Panc1 (cell line): Measurements from ENCODE around the gene ITPKC. TPM values are rescaled to one million over a fixed set of nuclear protein-coding genes. Genes with fewer than 3 reads are reported as not detected.

Source experiments
- ATAC-seq: fragments of 200-7000 bp; cut with Tn5 transposase; 2 replicates; pipeline ENCODE4 v1.9.1; 2020; ENCODE audit warnings: mild to moderate bottlenecking, moderate library complexity
- BruUV-seq: library from RNA; stranded (reverse); fragments of 400-500 nt; replicated peaks from 2 replicates; lab custom pipeline; 2021; lab: Mats Ljungman, UMichigan
- CTCF ChIA-PET: fragments of 300-600 bp; sonication (Branson Sonifier 250); formaldehyde crosslinking; loops from one replicate; lab custom pipeline; 2022; ENCODE audit warnings: antibody characterized with exemption; lab: Charles Lee
- POLR2A ChIA-PET: fragments of 300-600 bp; sonication (Branson Sonifier 250); formaldehyde crosslinking; loops from one replicate; lab custom pipeline; 2022; ENCODE audit warnings: antibody characterized with exemption; lab: Charles Lee
- DNase-seq: peaks from one replicate; pipeline ENCODE4 v3.0.0-alpha.2; 2010; ENCODE audit warnings: low read depth, low spot score
- H3K27ac ChIP-seq: 2 replicates; pipeline ENCODE4 v1.5.1; 2011; ENCODE audit warnings: mild to moderate bottlenecking, low read length, inconsistent platforms
- H3K27me3 ChIP-seq: fragments of 200-500 bp; sonication (Bioruptor generic); 2 replicates; pipeline ENCODE4 v1.6.0; 2014; ENCODE audit warnings: low read length, inconsistent platforms; ENCODE audit not compliant: control insufficient read depth, insufficient read depth
- H3K36me3 ChIP-seq: fragments of 200-500 bp; sonication (Bioruptor generic); 2 replicates; pipeline ENCODE4 v1.5.1; 2014; ENCODE audit warnings: inconsistent platforms, mild to moderate bottlenecking, low read length, moderate library complexity; ENCODE audit not compliant: control insufficient read depth, insufficient read depth
- H3K4me1 ChIP-seq: 2 replicates; pipeline ENCODE4 v1.5.1; 2011; ENCODE audit warnings: inconsistent platforms, mild to moderate bottlenecking, low read length, moderate library complexity; ENCODE audit not compliant: control insufficient read depth, insufficient read depth
- H3K4me3 ChIP-seq, 2 experiments: 2 replicates each; pipeline ENCODE4 v1.5.1; 2011 to 2012; ENCODE audit warnings: low read depth in 2 of 2, low read length in 2 of 2, mild to moderate bottlenecking in 2 of 2, inconsistent platforms in 1 of 2, moderate library complexity in 1 of 2
- H3K9me3 ChIP-seq: fragments of 200-500 bp; sonication (Bioruptor generic); 2 replicates; pipeline ENCODE4 v1.5.1; 2014; ENCODE audit warnings: low read depth, mild to moderate bottlenecking, inconsistent platforms, low read length, moderate library complexity; ENCODE audit not compliant: control insufficient read depth, insufficient read depth
- POLR2AphosphoS5 ChIP-seq: IDR thresholded peaks from 2 replicates; pipeline ENCODE4 v1.6.1; 2012; ENCODE audit warnings: mild to moderate bottlenecking, low read depth, low read length, moderate library complexity
- SIN3A ChIP-seq: IDR thresholded peaks from 2 replicates; pipeline ENCODE4 v1.6.1; 2012; ENCODE audit warnings: low read depth, mild to moderate bottlenecking, low read length, moderate library complexity, borderline replicate concordance; ENCODE audit not compliant: insufficient read depth
- TCF7L2 ChIP-seq: IDR thresholded peaks from 2 replicates; pipeline ENCODE4 v1.6.1; 2011; ENCODE audit warnings: mild to moderate bottlenecking, low read depth, low read length, inconsistent platforms
- in situ Hi-C: cut with HindIII; loops from 2 replicates; pipeline ENCODE4 v1.10.0; 2016; ENCODE audit warnings: low sequenced_read_pairs, low pct_unique_long_range_greater_than_20kb
- intact Hi-C: fragments of 100-400 bp; cut with micrococcal nuclease; formaldehyde crosslinking; loops from one replicate; pipeline ENCODE4 v1.10.0; 2022; ENCODE audit not compliant: unreplicated experiment
- total RNA-seq: library from RNA; stranded (reverse); gene quantifications from one replicate; pipeline ENCODE4 v1.2.1, GENCODE V29; 2021; ENCODE audit not compliant: unreplicated experiment
- TF ChIP-seq, protein P1 (sequence below): fragments of 450-650 bp; IDR thresholded peaks from 2 replicates; pipeline ENCODE4 v1.5.1; 2017; ENCODE audit warnings: mild to moderate bottlenecking
- TF ChIP-seq, protein P2 (sequence below), 2 experiments: IDR thresholded peaks; 2 replicates each; pipeline ENCODE4 v1.6.1; 2011 to 2012; ENCODE audit warnings: low read depth in 2 of 2, control low read depth in 1 of 2, low read length in 1 of 2, mild to moderate bottlenecking in 1 of 2, moderate library complexity in 1 of 2; ENCODE audit not compliant: insufficient read depth in 1 of 2

ITPKC gene
- total RNA-seq, 1 experiment from 2014 or later, result 7.2 TPM

DNA sequence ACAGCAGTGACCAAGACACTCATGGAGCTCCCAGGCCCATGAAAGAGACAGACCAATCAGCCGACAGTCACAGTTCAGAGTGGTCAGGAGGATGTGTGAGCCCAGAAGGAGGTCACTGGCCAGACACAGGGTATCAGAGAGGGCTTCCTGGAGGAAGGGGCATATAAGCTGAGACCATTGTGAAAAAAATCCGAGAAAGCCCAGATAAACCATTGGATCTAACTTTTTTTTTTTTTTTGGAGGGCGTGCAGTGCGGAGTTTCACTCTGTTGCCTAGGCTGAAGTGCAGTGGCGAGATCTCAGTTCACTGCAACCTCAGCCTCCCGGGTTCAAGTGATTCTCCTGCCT is 4.2 kb downstream of the ITPKC start:
- no peak for DNase-seq
- Histone ChIP-seq H3K36me3 (peaks cover 3% of the 10 kb centered on the region; the same call in 1 of the 2 replicates), H3K9me3 (no peaks in the 10 kb centered on the region), H3K4me3 (no peak overlapping the region), H3K27me3 (no peaks in the 10 kb centered on the region), H3K4me1 (no peaks in the 10 kb centered on the region; the same call in 1 of the 2 replicates), H3K27ac (no peak overlapping the region)
- CTCF ChIA-PET, result interaction anchor here (0.6 kb wide), 1 partner anchor 28 kb away, joined by 3 read pairs; no protein-coding TSS in a partner anchor
- POLR2A ChIA-PET, result no interaction called here
- no TSS peak for BruUV-seq
- TF ChIP-seq, protein P1, sequence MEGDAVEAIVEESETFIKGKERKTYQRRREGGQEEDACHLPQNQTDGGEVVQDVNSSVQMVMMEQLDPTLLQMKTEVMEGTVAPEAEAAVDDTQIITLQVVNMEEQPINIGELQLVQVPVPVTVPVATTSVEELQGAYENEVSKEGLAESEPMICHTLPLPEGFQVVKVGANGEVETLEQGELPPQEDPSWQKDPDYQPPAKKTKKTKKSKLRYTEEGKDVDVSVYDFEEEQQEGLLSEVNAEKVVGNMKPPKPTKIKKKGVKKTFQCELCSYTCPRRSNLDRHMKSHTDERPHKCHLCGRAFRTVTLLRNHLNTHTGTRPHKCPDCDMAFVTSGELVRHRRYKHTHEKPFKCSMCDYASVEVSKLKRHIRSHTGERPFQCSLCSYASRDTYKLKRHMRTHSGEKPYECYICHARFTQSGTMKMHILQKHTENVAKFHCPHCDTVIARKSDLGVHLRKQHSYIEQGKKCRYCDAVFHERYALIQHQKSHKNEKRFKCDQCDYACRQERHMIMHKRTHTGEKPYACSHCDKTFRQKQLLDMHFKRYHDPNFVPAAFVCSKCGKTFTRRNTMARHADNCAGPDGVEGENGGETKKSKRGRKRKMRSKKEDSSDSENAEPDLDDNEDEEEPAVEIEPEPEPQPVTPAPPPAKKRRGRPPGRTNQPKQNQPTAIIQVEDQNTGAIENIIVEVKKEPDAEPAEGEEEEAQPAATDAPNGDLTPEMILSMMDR, result no peak
- TF ChIP-seq TCF7L2 (no peak), SIN3A (no peak), POLR2AphosphoS5 (no peak)
- TF ChIP-seq, protein P2, sequence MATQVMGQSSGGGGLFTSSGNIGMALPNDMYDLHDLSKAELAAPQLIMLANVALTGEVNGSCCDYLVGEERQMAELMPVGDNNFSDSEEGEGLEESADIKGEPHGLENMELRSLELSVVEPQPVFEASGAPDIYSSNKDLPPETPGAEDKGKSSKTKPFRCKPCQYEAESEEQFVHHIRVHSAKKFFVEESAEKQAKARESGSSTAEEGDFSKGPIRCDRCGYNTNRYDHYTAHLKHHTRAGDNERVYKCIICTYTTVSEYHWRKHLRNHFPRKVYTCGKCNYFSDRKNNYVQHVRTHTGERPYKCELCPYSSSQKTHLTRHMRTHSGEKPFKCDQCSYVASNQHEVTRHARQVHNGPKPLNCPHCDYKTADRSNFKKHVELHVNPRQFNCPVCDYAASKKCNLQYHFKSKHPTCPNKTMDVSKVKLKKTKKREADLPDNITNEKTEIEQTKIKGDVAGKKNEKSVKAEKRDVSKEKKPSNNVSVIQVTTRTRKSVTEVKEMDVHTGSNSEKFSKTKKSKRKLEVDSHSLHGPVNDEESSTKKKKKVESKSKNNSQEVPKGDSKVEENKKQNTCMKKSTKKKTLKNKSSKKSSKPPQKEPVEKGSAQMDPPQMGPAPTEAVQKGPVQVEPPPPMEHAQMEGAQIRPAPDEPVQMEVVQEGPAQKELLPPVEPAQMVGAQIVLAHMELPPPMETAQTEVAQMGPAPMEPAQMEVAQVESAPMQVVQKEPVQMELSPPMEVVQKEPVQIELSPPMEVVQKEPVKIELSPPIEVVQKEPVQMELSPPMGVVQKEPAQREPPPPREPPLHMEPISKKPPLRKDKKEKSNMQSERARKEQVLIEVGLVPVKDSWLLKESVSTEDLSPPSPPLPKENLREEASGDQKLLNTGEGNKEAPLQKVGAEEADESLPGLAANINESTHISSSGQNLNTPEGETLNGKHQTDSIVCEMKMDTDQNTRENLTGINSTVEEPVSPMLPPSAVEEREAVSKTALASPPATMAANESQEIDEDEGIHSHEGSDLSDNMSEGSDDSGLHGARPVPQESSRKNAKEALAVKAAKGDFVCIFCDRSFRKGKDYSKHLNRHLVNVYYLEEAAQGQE (IDR thresholded peaks at IDR 0.05; ENCODE audit: insufficient read depth in 1 of 2, low read depth in 2 of 2, low read length in 1 of 2), result no peak
- in situ Hi-C loops (no loop called here), intact Hi-C loops (no loop called here)
- no peak for ATAC-seq

DNA sequence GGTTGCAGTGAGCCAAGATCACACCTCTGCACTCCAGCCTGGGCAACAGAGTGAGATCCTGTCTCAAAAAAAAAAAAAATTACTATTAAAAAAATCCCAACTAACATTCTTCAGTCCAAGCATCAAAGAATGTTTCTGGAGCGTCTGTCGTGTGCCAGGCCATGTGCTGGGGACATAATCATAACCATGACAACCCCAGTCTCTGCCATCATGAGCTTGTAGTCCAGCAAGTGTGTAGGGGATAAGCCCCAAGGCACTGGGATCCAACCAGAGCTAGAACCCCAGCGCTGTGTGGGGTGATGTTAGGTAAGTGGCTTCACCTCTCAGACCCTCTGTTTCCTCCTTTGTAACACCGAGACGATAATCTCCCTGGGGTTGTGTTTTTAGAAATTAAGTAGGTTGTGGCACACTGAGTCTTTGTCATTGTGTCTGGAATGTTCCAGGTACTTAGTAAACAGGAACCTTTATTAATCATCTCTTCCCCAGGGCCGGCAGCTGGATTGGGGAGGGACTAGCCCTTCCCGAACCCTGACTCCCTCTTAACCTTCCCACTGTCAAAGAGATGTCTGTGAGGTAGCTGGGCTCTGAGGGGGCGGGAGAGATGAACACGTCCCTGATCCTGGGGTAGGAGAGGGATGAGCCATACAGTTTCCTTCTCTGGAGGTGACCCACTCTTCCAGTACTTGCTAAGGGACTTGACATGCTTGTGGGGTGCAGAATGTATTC is 5.2 kb downstream of the ITPKC start:
- Histone ChIP-seq H3K27ac (no peak overlapping the region), H3K9me3 (no peaks in the 10 kb centered on the region), H3K36me3 (no peaks in the 10 kb centered on the region), H3K4me3 (no peak overlapping the region), H3K4me1 (no peaks in the 10 kb centered on the region), H3K27me3 (no peaks in the 10 kb centered on the region)
- ATAC-seq, result no peak
- POLR2A ChIA-PET, result interaction anchor here (0.6 to 1.2 kb wide), 2 partner anchors 22 to 165 kb away, joined by 8 read pairs; no protein-coding TSS in a partner anchor
- in situ Hi-C loops, result no loop called here
- intact Hi-C loops, result no loop called here
- no TSS peak for BruUV-seq
- DNase-seq, result no peak
- TF ChIP-seq, protein P1, result no peak
- TF ChIP-seq POLR2AphosphoS5 (no peak), SIN3A (no peak), TCF7L2 (no peak)
- TF ChIP-seq, protein P2 (IDR thresholded peaks at IDR 0.05; ENCODE audit: insufficient read depth in 1 of 2, low read depth in 2 of 2, low read length in 1 of 2), result no peak
- CTCF ChIA-PET, result no interaction called here
